Activated CD4-positive, alpha-beta T cell treated with anti-CD3 and anti-CD28 coated beads, Interleukin-2, amount 10 ng/mL, durations not matched to agents 24 days and 14 days (primary cell): ENCODE results near the gene EFEMP2. TPM values are rescaled to one million over a fixed set of nuclear protein-coding genes. Genes with fewer than 3 reads are reported as not detected.
"Not testable (repeated sequence)": the region's sequence is repeated elsewhere in the genome, so short reads cannot be mapped to it uniquely, and the experiment has no call there.

Experiments used
- DNase-seq: peaks from one replicate; pipeline ENCODE4 v3.0.0; 2022
- H3K27ac Mint-ChIP-seq: one replicate; pipeline ENCODE4 v1.8.0; 2022; ENCODE audit warnings: mild to moderate bottlenecking, mixed read lengths
- H3K27me3 Mint-ChIP-seq: one replicate; pipeline ENCODE4 v1.8.0; 2022; ENCODE audit warnings: mixed read lengths
- H3K36me3 Mint-ChIP-seq: one replicate; pipeline ENCODE4 v1.8.0; 2022; ENCODE audit warnings: low read depth, mild to moderate bottlenecking, mixed read lengths
- H3K4me1 Mint-ChIP-seq: one replicate; pipeline ENCODE4 v1.8.0; 2021; ENCODE audit warnings: mixed read lengths
- H3K4me3 Mint-ChIP-seq: one replicate; pipeline ENCODE4 v1.8.0; 2022; ENCODE audit warnings: mild to moderate bottlenecking, moderate library complexity, mixed read lengths
- H3K9me3 Mint-ChIP-seq: one replicate; pipeline ENCODE4 v1.8.0; 2021; ENCODE audit warnings: mixed read lengths
- intact Hi-C: fragments of 100-400 bp; cut with micrococcal nuclease; formaldehyde crosslinking; loops from one replicate; pipeline ENCODE4 v1.15.1; 2023
- total RNA-seq: library from RNA; stranded (reverse); gene quantifications from 2 replicates; pipeline ENCODE4 v1.2.3, GENCODE V29; 2022

Gene EFEMP2
- total RNA-seq, 1 donor from 2014 or later, result 9.1 TPM

- H3K36me3 Mint-ChIP-seq, result peaks cover 45% of the 10 kb centered on the region
- peaks cover 46% of the 10 kb centered on the region for H3K4me1 Mint-ChIP-seq
- H3K9me3 Mint-ChIP-seq, result no peaks in the 10 kb centered on the region
- H3K27me3 Mint-ChIP-seq, result no peaks in the 10 kb centered on the region
- H3K27ac Mint-ChIP-seq, result peak overlapping the region; percentile 78
- DNase-seq, result peak; percentile 54
- H3K4me3 Mint-ChIP-seq, result peak overlapping the region; percentile 39
- intact Hi-C loops, result no loop called here
These were observed 22.9 kb upstream of the EFEMP2 start for GRCh38 chr11:65895482-65895981.

DNA sequence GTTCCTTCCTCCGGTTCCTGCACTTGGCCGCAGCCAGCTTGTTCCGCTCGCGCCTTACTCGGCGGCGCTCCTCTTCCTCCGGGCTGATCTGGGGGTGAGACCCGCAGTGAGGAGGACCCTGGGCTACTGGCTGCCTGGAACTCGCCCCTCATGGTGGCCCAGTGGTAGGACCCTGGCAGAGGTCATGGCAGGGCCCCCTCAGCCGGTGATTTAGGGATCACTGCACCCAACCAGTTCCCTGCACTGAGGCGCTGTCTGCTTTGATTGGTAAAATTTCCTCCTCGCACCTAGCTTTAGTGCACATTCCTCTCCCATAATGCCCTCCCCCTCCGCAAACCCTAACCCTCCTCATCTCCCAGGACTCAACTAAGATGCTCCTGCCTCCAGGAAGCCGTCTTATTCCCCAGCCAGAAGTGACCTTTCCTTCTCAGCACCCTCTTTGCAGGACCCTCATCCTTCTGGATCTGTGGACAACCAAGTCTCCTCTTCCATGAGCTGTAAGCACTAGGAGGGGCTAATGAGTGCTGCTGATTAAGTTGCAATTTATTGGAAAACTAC is 21.5 kb upstream of the EFEMP2 start:
- peak; percentile 87 for DNase-seq
- intact Hi-C loops, result loop anchor here (5.0 kb wide), 1 partner anchor 182 kb away; the partner anchor contains the start of gene KAT5
- Mint-ChIP-seq H3K27me3 (no peaks in the 10 kb centered on the region), H3K4me1 (peaks cover 57% of the 10 kb centered on the region), H3K27ac (peak overlapping the region; percentile 50), H3K36me3 (peaks cover 45% of the 10 kb centered on the region), H3K9me3 (no peaks in the 10 kb centered on the region), H3K4me3 (peak overlapping the region; percentile 95)

DNA sequence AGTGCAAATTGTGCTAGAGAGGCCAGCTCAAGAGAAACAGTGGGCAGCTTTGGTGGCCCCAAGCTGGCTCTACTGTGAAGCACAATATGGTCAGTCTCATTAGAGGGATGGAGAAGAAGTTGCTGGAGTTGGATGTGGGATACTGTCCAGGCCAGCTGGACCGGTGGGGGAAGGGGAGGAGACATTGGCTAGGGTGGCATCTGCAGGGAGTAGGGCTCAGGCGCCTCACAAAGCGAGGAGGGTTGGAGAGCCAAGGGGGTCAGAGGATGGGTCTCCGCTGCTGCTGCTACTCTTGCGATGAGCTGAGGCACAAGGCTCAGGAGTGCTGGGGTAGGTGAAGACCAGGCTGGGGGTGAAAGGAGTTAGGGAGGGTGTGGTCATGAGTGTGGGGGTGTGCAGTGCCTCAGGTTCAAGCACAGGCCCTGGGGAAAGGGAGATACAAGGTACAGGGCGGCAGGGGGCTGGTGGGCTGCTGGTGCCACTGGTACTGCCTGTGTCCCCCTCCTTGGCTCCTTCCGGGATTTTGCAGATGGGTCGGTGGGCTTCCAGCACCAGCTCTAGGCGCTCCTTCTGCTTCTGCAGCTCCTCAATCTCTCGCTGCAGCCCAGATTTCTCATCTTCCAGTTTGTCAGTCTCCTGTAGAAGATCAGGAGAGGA is 20.2 kb upstream of the EFEMP2 start:
- Mint-ChIP-seq H3K27me3 (no peaks in the 10 kb centered on the region), H3K36me3 (peaks cover 43% of the 10 kb centered on the region), H3K27ac (peak overlapping the region; percentile 71), H3K9me3 (no peaks in the 10 kb centered on the region), H3K4me1 (peaks cover 59% of the 10 kb centered on the region), H3K4me3 (peak overlapping the region; percentile 95)
- DNase-seq, result peak; percentile 68
- intact Hi-C loops, result loop anchor here (5.0 kb wide), 1 partner anchor 180 kb away; the partner anchor contains the start of gene KAT5

GRCh38 chr11:65892137-65892540 is 19.5 kb upstream of the EFEMP2 start:
- H3K4me1 Mint-ChIP-seq, result peaks cover 59% of the 10 kb centered on the region
- intact Hi-C loops, result loop anchor here (5.0 kb wide), 1 partner anchor 180 kb away; the partner anchor contains the start of gene KAT5
- H3K4me3 Mint-ChIP-seq, result peak overlapping the region; percentile 95
- H3K36me3 Mint-ChIP-seq, result peaks cover 37% of the 10 kb centered on the region
- not testable (repeated sequence) for H3K27me3 Mint-ChIP-seq, H3K9me3 Mint-ChIP-seq
- peak; percentile 72 for DNase-seq
- H3K27ac Mint-ChIP-seq, result peak overlapping the region; percentile 71

DNA sequence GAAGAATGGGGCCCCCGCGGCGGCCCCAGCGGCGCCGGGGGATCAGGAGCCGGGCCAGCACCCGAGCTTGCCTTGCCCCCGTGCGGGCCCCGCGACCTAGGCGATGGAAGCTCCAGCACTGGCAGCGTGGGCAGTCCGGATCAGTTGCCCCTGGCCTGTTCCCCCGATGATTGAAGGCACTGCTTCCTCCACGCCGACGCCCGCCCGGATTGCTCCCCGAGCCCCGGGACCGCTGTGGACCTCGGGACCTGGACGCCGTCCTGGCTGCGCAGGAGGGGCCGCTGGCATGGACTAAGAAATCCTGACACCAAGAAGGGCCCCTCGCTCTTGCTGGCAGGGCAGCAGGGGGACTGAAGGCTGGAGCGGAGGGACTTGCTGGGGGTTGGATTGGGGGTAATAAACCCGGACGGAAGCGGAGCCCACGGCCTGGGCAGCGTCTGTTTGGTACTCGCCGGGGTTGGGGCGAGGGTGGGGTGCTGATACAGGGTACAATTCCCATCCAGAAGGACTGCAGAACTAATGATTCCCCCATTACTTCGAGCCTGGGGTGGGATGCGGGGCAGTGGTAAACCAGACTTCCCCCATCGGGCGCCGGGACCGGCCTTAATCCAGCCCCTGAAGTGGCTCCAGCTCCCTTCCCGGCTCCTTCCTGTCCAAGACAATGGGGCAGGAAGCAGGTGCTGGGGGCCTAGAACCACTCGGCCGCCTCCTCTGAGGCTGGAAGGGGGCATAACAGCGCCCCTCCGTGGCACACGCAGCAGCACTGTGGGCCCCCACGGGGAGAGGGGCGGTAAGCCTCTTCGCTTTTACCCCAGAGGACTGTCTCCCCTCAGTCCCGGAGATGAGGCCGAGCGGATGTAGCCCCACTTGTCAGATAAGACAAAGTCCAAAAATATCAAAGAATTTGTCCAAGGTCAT is 18.9 kb upstream of the EFEMP2 start:
- intact Hi-C loops, result loop anchor here (5.0 kb wide), 1 partner anchor 179 kb away; the partner anchor contains the start of gene KAT5
- Mint-ChIP-seq H3K4me3 (peak overlapping the region; percentile 95), H3K4me1 (peaks cover 62% of the 10 kb centered on the region), H3K27ac (peak overlapping the region; percentile 71), H3K36me3 (peaks cover 39% of the 10 kb centered on the region), H3K9me3 (no peaks in the 10 kb centered on the region), H3K27me3 (no peaks in the 10 kb centered on the region)
- peak; percentile 78 for DNase-seq

DNA sequence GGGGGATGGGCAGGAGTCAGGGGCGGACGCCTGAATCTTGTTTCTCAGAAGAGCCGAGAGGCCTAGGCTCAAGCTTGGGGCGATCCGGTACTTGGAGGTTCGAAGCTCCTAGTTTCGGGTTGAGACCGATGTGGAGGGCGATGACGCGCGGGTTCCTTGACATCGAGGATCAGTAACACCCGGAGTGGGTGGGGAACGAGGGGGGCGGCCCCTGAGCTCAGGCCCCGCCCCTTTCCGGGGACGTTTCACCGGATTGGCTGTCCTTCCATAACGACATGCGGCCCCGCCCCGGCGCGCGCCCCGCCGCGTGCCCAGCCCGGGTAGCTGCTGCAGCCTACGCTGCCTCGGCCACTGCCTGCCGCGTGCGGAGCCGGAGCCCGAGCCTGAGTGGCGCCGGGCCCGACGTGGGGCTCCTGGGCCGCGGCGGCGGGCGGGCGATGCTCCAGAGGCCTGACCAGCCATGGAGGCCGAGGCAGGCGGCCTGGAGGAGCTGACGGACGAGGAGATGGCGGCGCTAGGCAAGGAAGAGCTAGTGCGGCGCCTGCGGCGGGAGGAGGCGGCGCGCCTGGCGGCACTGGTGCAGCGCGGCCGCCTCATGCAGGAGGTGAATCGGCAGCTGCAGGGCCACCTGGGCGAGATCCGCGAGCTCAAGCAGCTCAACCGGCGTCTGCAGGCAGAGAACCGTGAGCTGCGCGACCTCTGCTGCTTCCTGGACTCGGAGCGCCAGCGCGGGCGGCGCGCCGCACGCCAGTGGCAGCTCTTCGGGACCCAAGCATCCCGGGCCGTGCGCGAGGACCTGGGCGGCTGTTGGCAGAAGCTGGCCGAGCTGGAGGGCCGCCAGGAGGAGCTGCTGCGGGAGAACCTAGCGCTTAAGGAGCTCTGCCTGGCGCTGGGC is 18.0 kb upstream of the EFEMP2 start, which contains the start of gene CCDC85B:
Gene CCDC85B, plus strand, starts transcription at position 350 of the 895 bp plus-strand sequence. Its CDS starts 111 bp downstream, at position 461.
- intact Hi-C loops, result loop anchor here (1.0 to 5.0 kb wide), 2 partner anchors 29 to 178 kb away; partner anchors contain the start of genes C11orf68, DRAP1 and KAT5
- peaks cover 35% of the 10 kb centered on the region for H3K36me3 Mint-ChIP-seq
- peak within 1 kb of the TSS; percentile 95 for H3K4me3 Mint-ChIP-seq

DNA sequence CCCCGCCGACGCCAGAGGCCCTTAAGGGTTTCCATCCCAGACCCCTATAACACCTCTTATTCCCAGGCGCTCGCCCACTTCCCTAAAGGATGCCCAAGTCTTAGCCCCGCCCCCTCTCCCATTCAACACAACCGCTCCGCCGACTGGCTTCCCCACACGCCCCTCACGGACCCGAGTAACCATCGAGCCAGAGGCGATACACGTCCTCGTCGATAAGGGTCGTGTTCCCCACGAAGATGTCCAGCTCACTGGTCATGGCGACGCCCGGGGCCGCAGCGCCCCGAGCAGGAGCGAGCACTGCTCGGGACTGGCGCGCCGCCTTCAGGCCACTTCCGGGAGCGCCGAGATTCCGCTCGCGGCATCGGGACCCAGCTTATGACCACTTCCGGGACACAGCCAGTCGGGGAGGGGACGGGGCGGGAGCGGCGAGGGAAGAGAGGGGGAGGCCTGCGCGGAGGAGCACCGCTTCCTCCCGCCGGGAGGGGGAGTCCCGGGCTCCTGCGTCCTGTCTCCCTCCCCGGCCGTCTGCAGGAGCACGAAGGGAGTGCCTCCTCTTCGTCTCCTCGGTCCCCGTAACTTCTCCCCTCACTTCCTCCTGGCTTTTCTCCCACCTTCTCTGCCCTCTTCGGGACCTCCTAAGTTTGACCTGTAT is 15.7 kb upstream of the EFEMP2 start, which contains the start of gene FIBP:
Gene FIBP, minus strand, starts transcription at position 309 of the 652 bp plus-strand sequence. Its CDS starts 53 bp downstream, at position 256.
- Mint-ChIP-seq H3K27ac (peak within 1 kb of the TSS; percentile 98), H3K4me1 (peaks cover 51% of the 10 kb centered on the region), H3K27me3 (no peaks in the 10 kb centered on the region), H3K9me3 (no peaks in the 10 kb centered on the region), H3K36me3 (peaks cover 38% of the 10 kb centered on the region), H3K4me3 (peak within 1 kb of the TSS; percentile 95)
- intact Hi-C loops, result loop anchor here (1.0 to 2.0 kb wide), 5 partner anchors 12 to 101 kb away; partner anchors contain the start of genes FOSL1, MUS81 and SART1
- peak; percentile 98 for DNase-seq

More for the DNA sequence above, 18.0 kb upstream of the EFEMP2 start, which contains the start of gene CCDC85B:
- peak; percentile 100 for DNase-seq
- Mint-ChIP-seq H3K27me3 (no peaks in the 10 kb centered on the region), H3K4me1 (peaks cover 54% of the 10 kb centered on the region), H3K9me3 (no peaks in the 10 kb centered on the region), H3K27ac (peak within 1 kb of the TSS; percentile 98)

- no peaks in the 10 kb centered on the region for H3K27me3 Mint-ChIP-seq
- intact Hi-C loops, result loop anchor here (1.0 to 2.0 kb wide), 5 partner anchors 13 to 102 kb away; partner anchors contain the start of genes FOSL1, MUS81 and SART1
- peak overlapping the region; percentile 95 for H3K4me3 Mint-ChIP-seq
- peak overlapping the region; percentile 98 for H3K27ac Mint-ChIP-seq
- no peak for DNase-seq
- H3K4me1 Mint-ChIP-seq, result peaks cover 47% of the 10 kb centered on the region
- no peaks in the 10 kb centered on the region for H3K9me3 Mint-ChIP-seq
- peaks cover 37% of the 10 kb centered on the region for H3K36me3 Mint-ChIP-seq
These were observed 15.1 kb upstream of the EFEMP2 start for GRCh38 chr11:65887723-65888162.

DNA sequence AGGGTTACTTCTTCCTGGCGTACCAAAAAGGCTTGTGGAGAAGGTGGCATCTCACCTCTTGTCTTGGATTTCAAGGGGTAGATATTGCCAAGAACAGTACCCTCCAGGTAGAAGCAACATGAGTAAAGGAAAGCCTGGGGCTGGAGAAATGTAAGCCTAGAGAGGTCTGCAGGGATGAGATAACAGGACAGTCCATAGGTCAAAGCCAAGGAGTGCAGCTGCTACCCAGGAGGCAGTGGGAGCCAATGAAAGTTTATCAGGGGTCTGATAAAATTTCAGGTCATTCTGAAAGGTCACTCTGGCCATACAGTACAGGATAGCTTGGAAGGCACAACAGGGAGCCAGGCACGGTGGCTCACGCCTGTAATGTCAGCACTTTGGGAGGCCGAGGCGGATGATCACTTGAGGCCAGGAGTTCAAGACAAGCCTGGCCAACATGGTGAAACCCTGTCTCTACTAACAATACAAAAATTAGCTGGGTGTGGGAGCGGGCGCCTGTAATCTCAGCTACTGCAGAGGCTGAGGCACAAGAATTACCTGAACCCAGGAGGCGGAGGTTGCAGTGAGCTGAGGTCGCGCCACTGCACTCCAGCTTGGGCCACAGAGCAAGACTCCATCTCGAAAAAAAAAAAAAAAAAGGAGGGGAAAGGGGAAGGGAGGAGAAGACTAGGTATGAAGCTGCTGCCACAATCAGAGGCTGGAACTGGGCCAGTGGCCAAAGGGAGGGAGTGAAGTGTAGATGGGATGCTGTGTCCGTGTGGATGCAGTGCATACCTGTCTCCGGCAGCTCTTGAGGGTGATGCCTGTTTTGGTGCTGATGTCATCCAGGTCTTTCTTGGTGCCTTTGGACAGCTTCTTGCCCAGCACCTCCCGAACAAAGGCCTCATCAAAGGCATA is 14.5 kb upstream of the EFEMP2 start:
- Mint-ChIP-seq H3K4me1 (peaks cover 40% of the 10 kb centered on the region), H3K27me3 (no peaks in the 10 kb centered on the region), H3K36me3 (peaks cover 32% of the 10 kb centered on the region), H3K27ac (peak overlapping the region; percentile 98), H3K9me3 (no peaks in the 10 kb centered on the region), H3K4me3 (peak overlapping the region; percentile 95)
- intact Hi-C loops, result no loop called here
- DNase-seq, result no peak

- Mint-ChIP-seq H3K27me3 (no peaks in the 10 kb centered on the region), H3K36me3 (peaks cover 28% of the 10 kb centered on the region), H3K27ac (no peak overlapping the region), H3K9me3 (no peaks in the 10 kb centered on the region), H3K4me1 (peaks cover 42% of the 10 kb centered on the region), H3K4me3 (peak overlapping the region; percentile 95)
- intact Hi-C loops, result no loop called here
- no peak for DNase-seq
These were observed 13.4 kb upstream of the EFEMP2 start for GRCh38 chr11:65885808-65886536.

DNA sequence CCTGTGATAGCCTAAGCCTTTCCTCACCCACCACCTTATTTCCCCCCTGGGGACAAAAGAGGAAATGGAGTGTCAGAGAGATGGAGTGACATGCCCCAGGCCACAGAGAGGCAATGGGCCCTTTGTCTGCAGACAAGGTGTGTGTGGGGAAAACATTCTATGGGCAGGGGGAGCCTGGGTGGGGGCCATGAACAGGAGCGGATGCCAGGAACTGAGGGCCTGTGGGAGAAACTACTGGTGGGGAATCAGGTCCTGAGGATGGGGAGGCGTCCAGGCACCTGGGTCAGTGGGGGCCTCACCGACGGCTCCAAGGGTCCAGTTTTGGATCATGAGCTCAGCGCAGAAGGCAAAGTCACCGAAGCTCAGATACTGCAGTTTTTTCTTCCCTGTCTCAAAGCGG is 12.6 kb upstream of the EFEMP2 start:
- no peak for DNase-seq
- intact Hi-C loops, result no loop called here
- Mint-ChIP-seq H3K36me3 (peaks cover 28% of the 10 kb centered on the region), H3K9me3 (no peaks in the 10 kb centered on the region), H3K27ac (no peak overlapping the region), H3K4me1 (peaks cover 46% of the 10 kb centered on the region), H3K4me3 (no peak overlapping the region), H3K27me3 (no peaks in the 10 kb centered on the region)
